IPS-NIHi11 (cell line): Measurements from ENCODE around the gene CIC.
"Not testable (repeated sequence)": the region's sequence is repeated elsewhere in the genome, so short reads cannot be mapped to it uniquely, and the experiment has no call there.

Source experiments
- DNase-seq: peaks from one replicate; pipeline ENCODE4 v3.0.0; 2012; ENCODE audit warnings: mixed read lengths, low spot score

Gene CIC

DNA sequence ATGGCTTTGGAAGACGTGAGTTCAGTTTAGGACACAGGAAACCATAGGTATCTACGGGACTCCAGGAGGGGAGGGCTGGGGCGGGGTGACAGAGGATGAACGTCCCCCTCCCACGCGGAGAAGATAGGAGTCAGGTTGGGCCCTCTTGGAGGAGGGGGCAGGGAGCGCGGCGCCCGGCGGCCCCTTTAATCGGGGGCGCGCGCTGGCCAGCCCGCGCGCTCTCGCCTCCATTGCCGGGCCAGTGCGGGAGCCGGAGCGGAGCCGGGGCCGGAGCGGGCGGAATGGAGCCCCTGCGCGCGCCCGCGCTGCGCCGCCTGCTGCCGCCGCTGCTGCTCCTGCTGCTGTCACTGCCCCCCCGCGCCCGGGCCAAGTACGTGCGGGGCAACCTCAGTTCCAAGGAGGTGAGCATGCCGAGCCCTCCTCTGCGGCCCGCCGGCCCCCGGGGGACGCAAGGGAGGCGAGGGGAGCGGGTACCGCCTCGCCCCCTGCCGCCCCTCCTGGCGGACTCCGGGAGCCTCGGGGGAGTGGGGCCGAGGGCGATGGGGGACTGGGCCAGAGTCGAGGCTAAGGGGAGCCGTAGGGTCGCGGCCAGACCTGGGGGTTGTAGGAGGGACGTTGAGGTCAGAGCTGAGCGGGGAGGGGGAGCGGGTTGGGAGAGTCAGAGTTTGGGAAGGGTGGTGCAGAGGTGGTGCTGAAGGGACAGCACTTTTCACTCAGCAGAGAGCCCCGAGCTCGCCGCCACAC is 44.2 kb downstream of the CIC start, which contains the start of gene TMEM145:
TMEM145 (plus strand) TSS at position 214 of the 744 bp plus-strand sequence; CDS start at position 282, 68 bp downstream.
- DNase-seq = peak; percentile 94

DNA sequence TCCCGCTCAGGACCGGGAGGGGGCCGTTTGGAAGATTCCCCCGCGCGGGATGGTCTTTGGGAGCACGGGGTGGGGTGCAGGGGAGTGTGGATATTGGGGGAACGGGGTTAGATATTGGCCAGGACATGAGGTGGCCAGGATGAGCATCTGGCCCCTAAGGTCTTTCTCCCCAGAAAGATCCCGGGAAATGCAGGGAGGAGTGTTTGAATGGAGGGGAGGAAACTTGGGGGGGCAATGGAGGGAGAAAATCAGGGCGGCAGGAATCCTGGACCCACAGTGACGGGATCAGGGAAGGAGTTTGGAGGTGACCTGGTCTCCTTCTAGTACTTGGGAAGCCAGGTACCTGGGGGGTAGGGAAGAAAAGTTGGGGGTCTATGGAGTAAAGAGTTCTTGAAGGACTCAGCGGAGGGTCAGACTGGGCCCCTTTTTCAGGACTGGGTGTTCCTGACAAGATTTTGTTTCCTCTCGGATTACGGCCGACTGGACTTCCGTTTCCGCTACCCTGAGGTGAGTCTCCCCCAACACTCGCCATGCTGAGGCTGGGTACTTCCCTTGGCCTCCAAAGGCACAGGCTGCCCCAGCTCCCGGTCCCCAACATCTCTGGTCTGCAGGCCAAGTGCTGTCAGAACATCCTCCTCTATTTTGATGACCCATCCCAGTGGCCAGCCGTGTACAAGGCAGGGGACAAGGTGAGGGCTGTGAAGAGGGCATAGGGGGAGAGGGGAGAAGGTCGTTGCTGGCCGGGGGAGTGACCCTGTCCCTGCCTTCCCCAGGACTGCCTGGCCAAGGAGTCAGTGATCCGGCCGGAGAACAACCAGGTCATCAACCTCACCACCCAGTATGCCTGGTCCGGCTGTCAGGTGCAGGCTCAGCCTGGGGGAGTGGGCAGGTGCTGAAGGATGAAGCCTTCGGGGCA is 45.0 kb downstream of the CIC start:
- DNase-seq = no peak

DNA sequence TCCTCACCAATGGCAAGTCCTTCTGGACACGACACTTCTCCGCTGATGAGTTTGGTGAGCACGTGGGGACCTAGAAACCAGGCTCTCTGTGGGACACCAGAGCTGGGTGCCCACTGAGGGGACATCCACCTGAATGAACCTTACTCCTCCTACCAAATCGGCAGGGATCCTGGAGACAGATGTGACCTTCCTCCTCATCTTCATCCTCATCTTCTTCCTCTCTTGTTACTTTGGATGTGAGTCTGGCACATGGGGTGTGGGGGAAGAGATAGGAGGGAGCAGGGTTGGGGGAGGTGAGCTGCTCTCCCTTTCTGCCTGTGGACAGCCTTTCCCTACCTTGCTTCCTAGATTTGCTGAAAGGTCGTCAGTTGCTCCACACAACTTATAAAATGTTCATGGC is 46.0 kb downstream of the CIC start:
- DNase-seq = no peak

DNA sequence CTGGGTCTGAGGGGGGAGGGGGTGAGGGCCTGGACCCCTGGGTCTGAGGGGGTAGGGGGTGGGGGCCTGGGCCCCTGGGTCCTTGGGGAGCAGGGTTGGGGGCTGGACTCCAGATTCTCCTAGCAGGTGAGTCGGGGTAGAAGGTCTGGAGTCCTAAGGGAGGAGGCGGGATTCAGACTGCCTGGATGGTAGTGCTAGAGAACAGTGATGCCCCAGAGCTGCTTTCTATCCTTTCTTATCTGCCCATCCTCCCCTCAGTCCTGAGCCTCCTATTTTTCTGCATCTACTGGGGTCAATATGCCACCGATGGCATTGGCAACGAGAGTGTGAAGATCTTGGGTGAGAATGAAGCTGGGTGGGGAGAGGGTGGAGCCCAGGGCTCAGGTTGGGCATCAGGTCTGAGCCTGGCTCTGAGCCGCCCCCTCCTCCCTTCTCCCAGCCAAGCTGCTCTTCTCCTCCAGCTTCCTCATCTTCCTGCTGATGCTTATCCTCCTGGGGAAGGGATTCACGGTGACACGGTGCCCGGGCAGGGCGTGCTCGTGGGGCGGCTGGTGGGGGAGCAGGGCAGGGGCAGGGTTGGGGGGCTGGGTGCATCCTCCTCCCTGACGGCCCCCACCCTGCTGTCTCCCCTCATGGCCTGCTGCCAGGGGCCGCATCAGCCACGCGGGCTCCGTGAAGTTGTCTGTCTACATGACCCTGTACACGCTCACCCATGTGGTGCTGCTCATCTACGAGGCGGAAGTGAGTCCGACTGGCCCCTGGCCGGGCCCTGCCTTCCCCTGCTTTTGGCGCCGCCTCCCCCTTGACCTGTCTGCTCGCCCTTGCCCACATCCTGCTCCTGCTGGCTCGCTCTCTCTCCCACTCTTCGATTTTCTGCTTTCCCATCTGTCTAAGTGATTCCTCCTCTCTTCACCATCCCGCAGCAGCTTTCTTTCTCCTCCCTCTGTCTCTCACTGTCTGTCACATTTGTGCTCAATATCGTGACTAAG is 47.5 kb downstream of the CIC start:
- DNase-seq = no peak

DNA sequence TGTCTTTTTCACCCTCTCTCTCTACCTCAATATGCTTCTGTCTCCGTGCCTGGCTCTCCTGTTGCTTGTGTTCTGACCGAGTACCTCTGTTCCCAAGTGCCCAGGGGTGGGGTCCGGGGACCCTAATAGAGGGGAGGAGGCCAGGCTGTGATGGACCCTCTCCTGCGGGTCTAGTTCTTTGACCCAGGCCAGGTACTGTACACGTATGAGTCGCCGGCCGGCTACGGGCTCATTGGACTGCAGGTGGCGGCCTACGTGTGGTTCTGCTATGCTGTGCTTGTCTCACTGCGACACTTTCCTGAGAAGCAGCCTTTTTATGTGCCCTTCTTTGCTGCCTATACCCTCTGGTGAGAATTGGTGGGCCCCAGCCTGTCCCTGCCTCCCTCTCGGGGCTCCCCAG is 48.5 kb downstream of the CIC start:
- DNase-seq = no peak

DNA sequence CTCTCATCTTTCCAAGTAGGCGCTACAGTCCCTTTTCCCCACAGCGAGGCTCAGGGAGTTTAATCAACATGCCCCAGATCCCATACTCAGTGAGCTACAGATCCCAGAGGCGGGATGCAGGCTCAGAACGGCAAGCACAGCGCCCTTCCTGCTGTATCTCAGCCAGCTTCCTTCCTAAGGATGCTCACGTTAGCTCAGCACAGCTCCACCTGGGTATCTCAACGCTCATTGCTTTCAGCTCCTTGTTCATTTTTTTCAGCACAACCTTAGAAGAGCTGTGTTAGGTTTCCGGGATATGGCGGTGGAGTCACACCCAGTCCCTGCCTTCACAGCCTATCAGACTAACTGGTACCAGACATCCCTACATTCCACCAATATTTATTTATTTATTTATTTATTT is 53.3 kb downstream of the CIC start:
- DNase-seq = no peak

DNA sequence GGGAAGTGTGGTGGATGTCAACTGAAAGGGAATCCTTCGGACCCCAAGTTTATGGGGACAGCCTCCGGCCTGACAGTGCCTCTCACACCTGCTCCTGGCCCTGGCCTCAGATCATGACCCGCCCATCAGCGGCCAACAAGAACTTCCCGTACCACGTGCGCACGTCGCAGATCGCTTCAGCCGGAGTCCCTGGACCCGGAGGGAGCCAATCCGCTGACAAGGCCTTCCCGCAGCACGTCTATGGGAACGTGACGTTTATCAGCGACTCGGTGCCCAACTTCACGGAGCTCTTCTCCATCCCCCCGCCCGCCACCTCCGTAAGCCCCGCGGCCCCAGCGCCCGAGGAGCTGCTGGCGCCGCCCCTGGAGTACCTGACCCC is 54.4 kb downstream of the CIC start:
- DNase-seq = peak; percentile 70

DNA sequence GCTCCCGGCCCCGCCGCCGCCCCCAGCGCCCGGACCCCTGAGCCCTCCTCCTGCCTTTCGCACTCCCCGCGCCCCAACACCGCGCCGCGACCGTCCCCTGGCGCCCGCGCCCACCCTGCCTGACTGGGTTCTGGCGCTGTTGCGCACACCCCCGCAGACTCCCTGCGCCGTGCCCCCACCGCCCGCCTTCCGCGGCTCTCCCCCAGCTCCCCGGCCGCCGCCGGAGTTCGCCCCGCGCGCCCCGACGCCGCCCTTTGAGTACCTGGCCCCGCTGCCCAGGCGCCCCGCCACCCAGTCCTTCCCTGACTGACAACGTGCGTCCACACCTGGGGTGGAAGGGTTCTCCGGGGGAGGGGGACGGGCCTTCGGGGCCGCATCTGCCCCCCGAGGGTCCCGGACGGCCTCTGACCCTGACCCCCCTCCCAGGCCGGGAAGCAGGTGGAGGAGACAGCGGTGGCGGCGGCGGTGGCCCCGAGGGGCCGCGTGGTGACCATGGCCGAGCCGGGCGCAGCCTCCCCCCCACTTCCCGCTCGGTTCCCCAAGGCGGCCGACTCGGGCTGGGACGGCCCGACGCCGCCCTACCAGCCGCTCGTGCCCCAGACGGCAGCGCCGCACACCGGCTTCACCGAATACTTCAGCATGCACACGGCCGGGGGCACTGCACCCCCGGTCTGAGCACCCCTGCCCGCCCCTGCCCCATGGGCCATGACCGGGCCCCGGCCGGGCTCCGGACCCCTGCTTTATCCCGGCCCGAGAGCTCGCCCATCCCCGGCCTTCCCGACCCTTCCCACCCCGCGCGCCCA is 55.0 kb downstream of the CIC start:
- peak; percentile 53 for DNase-seq

DNA sequence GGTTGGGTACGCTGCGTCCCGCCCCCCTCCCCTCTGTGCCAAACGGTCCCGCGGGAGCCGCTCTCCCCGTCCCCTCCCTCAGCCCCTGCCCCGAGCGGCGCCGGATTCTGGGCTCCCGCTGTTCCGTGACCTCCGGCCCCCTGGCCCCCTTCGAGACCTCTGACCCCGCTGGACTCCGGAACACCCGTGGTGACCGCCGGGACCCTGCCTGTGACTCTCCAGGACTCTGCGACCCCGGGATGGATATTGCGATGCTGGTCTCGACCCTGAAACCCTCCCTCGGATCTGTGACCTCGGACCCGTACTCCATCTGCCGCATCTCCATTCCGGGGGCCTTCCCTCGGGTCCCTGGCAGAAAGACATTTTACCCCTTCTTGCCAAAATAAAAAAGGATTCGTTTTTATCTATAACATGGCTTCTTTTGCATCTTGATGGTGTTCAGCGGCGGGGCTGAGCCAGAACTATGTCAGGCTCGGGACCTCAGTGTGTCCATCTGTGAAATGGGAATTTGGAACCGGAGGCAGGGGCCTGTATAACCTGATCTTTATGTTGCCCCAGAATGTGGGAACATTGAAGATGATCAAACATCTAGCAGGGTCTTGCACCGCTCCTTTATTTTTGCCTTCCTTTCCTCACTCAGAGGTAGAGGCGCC is 55.7 kb downstream of the CIC start:
- no peak for DNase-seq

DNA sequence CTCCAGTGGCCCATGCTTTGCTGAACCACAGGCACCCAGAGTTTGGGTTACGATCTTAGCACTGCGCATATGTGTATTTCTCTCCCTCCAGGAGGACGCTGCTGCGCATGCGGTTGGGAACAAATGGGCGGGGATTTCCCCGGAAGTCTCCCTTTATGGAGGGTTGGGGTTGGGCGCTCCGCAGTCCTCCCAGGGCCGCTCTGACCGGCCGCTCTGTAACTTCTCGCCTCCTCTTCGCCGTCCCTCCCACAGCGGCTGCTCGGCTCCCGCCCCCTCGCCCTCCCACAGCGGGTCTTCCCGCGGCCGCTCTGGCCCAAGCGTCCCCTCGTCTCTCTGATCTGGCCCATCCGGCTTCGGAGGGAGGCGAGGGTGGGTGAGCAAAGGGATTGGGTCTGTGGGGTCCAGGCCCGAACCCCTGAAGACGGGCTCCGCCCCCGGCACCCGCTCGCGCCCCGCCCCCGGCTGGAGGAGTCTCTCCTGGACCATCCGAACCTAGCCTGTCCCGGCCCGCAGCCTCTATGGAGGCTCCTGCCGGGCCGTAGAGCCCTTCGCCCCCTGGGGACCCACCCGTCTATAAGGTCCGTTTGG is 56.4 kb downstream of the CIC start, which contains the start of gene MEGF8:
MEGF8 (plus strand) TSS at position 328 of the 588 bp plus-strand sequence. CDS start 609 bp downstream, outside the sequence.
- DNase-seq = peak; percentile 96

DNA sequence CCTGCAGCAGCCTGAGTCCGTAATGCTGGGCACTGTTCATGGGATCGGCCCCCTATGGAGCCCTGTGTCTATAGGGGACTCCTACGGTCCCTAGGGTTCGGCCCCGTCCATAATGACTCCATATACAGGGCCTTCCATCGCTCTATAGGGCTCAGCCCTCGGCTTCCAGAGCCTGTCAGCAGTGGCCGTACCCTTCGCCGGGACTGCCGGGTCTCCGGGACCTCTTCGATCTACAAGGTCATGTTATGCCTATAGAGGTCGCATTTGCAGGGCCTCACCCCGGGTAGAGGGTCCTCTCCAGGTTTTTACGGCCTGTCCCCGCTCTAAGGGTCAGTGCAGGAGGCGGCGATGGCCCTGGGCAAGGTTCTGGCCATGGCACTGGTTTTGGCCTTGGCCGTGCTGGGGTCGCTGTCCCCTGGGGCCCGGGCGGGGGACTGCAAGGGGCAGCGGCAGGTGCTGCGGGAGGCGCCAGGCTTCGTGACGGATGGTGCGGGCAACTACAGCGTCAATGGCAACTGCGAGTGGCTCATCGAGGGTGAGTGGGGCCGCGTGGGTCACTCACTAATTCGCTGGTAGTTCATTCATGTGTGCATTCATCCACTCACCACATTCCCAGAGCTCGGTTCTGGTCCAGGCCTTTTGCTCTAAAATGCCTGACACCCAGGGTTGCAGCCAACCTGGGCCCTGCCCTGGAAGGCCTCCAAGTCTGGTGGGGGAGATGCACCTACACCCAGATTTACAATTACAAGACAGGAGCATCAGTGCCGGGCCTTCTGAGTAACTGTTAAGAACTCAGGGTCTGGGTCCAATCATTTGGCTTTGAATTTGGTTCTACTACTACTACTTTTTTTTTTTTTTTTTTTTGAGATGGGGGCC is 57.1 kb downstream of the CIC start:
- peak; percentile 54 for DNase-seq

DNA sequence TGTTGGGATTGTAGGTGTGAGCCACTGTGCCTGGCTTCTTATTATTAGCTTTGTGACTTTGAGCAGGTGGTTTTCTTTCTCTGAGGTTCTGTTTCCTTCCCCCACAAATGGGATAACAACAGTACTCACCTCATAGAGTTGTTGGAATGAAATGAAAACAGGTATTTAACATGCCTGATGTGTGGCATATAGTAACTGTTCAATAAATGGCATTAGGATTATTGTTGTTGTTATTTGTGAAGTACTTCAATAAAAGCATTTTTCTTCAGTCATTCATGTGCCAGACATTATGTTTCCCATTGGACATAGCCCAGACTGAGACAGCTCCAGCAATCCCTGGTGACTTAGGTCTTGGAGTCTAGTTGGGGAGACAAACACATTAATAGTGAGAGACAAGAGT is 57.9 kb downstream of the CIC start:
- DNase-seq = no peak

DNA sequence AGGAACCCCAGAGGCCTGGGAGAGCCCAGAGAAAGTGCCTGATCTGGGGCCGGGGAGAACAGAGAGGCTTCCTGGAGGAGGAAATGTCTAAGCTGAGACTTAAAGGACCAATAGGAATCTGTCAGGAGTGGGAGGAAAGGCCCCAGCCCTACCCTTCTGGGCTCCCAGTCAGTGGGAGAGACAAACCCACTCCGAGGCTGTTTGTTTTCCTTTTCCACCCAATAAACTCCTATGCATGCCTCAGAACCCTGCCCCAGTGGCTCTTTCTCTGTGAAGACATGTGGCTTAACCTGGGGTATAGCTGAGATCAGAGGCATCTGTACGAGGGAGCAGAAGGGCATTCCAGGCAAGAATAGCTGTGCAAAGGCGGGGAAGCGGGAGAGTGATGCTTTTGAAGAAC is 58.3 kb downstream of the CIC start:
- no peak for DNase-seq

DNA sequence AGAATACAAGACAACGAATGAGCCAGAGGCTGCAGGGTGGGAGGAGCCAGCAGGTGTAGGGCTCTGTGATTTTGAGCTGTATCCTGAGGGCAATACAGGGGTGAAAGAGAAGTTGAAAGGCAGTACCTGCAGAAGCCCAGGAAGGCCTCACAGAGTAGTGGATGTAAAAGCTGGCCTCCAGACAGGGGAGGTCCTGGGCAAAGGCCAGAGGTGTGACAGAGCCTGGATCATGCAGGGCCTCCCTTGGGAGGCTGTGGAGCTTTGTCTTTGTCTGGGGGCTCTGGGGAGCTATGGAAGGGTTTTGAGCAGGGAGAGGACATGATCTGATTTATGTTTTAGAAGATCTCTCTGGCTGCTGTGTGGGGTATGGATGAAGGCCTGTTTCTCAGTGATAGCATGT is 59.1 kb downstream of the CIC start:
- no peak for DNase-seq

DNA sequence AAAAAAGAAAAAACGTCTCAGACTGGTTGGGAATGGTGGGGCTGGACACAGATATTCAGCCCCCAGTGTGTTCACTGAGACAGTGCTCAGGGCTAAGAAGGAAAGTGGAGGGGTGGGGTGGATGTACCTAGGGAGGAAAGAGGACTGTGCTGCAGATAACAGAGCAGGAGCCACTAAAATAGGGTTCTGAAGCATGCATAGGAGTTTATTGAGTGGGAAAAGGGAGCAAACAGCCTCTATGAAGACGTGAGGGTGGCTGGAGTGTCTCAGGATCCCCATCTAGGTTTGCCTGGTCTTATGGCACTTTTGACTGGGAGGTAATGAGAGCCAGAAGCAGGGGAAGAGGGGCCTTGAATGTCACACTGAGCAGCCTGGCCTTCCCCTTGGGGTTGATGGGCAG is 59.8 kb downstream of the CIC start:
- no peak for DNase-seq

DNA sequence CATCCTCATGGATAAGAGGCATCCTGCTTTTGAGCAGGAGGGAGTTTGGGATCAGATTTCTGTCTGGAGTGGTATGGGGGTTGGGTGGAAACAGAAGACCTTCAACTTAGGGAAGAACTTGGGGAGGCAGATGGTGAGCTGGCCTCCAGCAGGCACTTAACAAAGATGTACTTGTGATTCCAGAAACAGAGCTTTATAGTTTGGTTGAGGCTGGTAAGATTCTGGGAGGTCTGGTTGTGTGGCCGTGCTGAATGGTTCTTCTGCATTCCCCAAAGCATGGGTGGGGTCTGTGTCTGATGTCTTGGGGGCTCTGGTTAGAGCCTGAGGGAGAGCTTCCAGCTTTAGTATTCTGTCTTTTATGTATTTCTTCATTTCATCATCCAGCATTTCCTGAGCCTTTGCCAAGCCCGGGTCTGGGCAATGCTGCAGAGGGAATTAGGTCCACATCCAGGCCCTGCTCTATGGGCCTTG is 61.2 kb downstream of the CIC start:
- DNase-seq = no peak

DNA sequence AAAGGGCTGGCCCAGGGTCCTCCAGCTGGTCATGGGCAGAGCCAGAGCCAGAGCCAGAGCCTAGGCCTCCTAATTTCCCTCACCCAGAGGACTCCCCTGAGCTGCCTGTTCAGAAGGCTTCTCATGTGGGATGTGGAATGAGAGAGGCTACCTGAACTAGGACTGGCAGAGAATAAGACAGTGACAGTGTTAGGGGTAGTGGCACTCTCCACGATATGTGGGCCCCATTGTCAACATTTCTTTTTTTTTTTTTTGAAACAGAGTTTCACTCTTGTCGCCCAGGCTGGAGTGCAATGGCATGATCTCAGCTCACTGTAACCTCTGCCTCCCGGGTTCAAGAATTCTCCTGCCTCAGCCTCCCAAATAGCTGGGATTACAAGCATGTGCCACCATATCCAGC is 62.3 kb downstream of the CIC start:
- DNase-seq = not testable (repeated sequence)

DNA sequence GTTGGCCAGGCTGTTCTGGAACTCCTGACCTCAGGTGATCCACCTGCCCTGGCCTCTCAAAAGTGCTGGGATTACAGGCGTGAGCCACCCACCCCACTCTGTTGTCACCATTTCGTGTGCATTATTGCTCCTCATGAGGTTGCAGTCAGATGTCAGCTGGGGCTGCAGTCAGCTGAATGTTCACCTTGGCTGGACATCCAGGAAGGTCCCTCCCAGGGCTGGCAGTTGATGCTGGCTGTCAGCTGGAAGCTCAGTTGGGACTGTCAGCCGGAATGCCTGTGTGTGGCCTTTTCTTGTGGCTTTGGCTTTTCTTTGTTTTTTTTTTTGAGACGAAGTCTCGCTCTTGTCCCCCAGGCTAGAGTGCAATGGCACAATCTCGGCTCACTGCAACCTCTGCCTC is 63.0 kb downstream of the CIC start:
- DNase-seq = no peak

DNA sequence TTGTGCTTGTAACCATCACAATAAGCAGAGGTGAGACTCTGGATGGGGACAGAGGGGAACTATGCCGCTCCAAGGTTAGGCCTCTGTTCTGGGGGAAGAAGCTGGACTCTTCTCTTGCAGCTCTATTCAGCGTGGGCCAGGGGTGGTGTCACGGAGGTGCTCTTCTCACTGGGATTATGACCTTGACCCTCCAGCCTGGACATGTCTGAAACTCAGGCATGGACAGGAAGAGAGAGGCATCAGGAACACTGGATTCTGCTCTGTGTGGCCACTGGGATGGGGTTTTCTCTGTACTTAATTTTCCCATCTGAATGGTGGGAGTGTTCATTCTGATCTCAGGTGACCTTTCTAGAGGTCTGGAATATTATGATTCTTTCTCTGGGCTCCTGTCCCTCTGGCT is 64.0 kb downstream of the CIC start:
- no peak for DNase-seq
